H1 (cell line): ENCODE data around the gene MAP3K6. TPM values are rescaled to one million over a fixed set of nuclear protein-coding genes. Genes with fewer than 3 reads are reported as not detected.

ENCODE experiments used
- CTCF ChIA-PET: fragments of 300-600 bp; sonication (Branson Sonifier 250); formaldehyde crosslinking; loops from one replicate; lab custom pipeline; 2021; ENCODE audit not compliant: partially characterized antibody; lab: Charles Lee
- POLR2A ChIA-PET: fragments of 300-600 bp; sonication (Branson Sonifier 250); formaldehyde crosslinking; loops from one replicate; lab custom pipeline; 2021; ENCODE audit warnings: inconsistent platforms; ENCODE audit not compliant: partially characterized antibody; lab: Charles Lee
- DNase-seq, 2 experiments: peaks; one replicate each; pipeline versions ENCODE4 v3.0.0 to v3.0.0-alpha.2; 2010 to 2022; ENCODE audit warnings: low spot score in 2 of 2, low read depth in 1 of 2, mixed read lengths in 1 of 2
- FAIRE-seq: peaks from 2 replicates; lab custom pipeline; 2011; peaks lifted over from hg19 to GRCh38; lab: Jason Lieb, UNC
- H2AFZ ChIP-seq: 2 replicates; pipeline ENCODE4 v1.8.1; 2012; ENCODE audit warnings: low read length, inconsistent platforms
- H2AK5ac ChIP-seq: 2 replicates; pipeline ENCODE4 v1.6.1; 2013; ENCODE audit warnings: low read depth, low read length
- H2BK120ac ChIP-seq: replicated peaks from 2 replicates; pipeline ENCODE3; 2013; ENCODE audit warnings: low read depth, low read length, inconsistent platforms
- H2BK12ac ChIP-seq: 2 replicates; pipeline ENCODE4 v1.6.1; 2013; ENCODE audit warnings: low read depth, low read length
- H2BK15ac ChIP-seq: 2 replicates; pipeline ENCODE4 v1.6.1; 2013; ENCODE audit warnings: low read length
- H2BK20ac ChIP-seq: 2 replicates; pipeline ENCODE4 v1.6.1; 2013; ENCODE audit warnings: low read length
- H2BK5ac ChIP-seq: 2 replicates; pipeline ENCODE4 v1.6.1; 2013; ENCODE audit warnings: low read depth, low read length
- H3K14ac ChIP-seq: 2 replicates; pipeline ENCODE4 v1.6.1; 2013; ENCODE audit warnings: inconsistent platforms; ENCODE audit not compliant: insufficient read length
- H3K18ac ChIP-seq: 2 replicates; pipeline ENCODE4 v1.6.1; 2013; ENCODE audit warnings: low read length; ENCODE audit errors: extremely low read depth
- H3K23ac ChIP-seq: 2 replicates; pipeline ENCODE4 v1.6.1; 2013; ENCODE audit warnings: inconsistent platforms; ENCODE audit not compliant: insufficient read length
- H3K23me2 ChIP-seq: 2 replicates; pipeline ENCODE4 v1.6.1; 2013; ENCODE audit warnings: low read depth, low read length
- H3K27ac ChIP-seq: 2 replicates; pipeline ENCODE4 v1.6.1; 2011; ENCODE audit warnings: low read depth, low read length, inconsistent platforms
- H3K27me3 ChIP-seq, 4 experiments: replicated peaks in 1 of 4; 1 replicate in 1 of 4; 2 replicates in 3 of 4; pipeline versions ENCODE4 v1.6.1 to v1.8.1; 2011 to 2013; ENCODE audit warnings: low read length in 3 of 4, mild to moderate bottlenecking in 3 of 4, inconsistent platforms in 2 of 4, mixed read lengths in 2 of 4, moderate library complexity in 1 of 4; ENCODE audit not compliant: control insufficient read depth in 3 of 4, insufficient read depth in 3 of 4; ENCODE audit errors: extremely low read depth in 1 of 4
- H3K36me3 ChIP-seq, 4 experiments: 2 replicates each; pipeline versions ENCODE4 v1.6.1 to v1.8.1; 2011 to 2013; ENCODE audit warnings: mild to moderate bottlenecking in 4 of 4, low read length in 3 of 4, moderate library complexity in 2 of 4, control low read depth in 1 of 4, inconsistent platforms in 1 of 4; ENCODE audit not compliant: insufficient read depth in 4 of 4, control insufficient read depth in 2 of 4
- H3K4ac ChIP-seq: replicated peaks from 2 replicates; pipeline ENCODE3; 2013; ENCODE audit warnings: low read length, low read depth, mixed read lengths, inconsistent platforms; ENCODE audit not compliant: insufficient read length
- H3K4me1 ChIP-seq, 4 experiments: replicated peaks in 1 of 4; 1 replicate in 1 of 4; 2 replicates in 3 of 4; pipeline versions ENCODE4 v1.6.1 to v1.8.1; 2011 to 2013; ENCODE audit warnings: low read length in 3 of 4, inconsistent platforms in 2 of 4, mixed read lengths in 1 of 4; ENCODE audit not compliant: insufficient read depth in 4 of 4, control insufficient read depth in 3 of 4
- H3K4me2 ChIP-seq, 2 experiments: 2 replicates each; pipeline versions ENCODE4 v1.6.1 to v1.8.1; 2011 to 2013; ENCODE audit warnings: low read depth in 2 of 2, low read length in 2 of 2, control low read depth in 1 of 2, inconsistent platforms in 1 of 2, mild to moderate bottlenecking in 1 of 2; ENCODE audit not compliant: insufficient read depth in 1 of 2
- H3K4me3 ChIP-seq, 4 experiments: fragments of 200-600, 300-600 bp in 1 of 4; sonication (generic), shearing (Covaris generic), sonication (Bioruptor Twin) in 1 of 4; 2 replicates each; pipeline versions ENCODE4 v1.5.1 to v1.8.1; 2011 to 2016; ENCODE audit warnings: low read length in 4 of 4, low read depth in 3 of 4, control low read depth in 2 of 4, inconsistent platforms in 2 of 4, mild to moderate bottlenecking in 2 of 4, mixed read lengths in 1 of 4, moderate library complexity in 1 of 4; ENCODE audit not compliant: insufficient read depth in 2 of 4; ENCODE audit errors: extremely low read depth in 1 of 4
- H3K56ac ChIP-seq: replicated peaks from 2 replicates; pipeline ENCODE3; 2013; ENCODE audit warnings: low read depth, mild to moderate bottlenecking, mixed read lengths, low read length, inconsistent platforms; ENCODE audit not compliant: insufficient read length
- H3K79me1 ChIP-seq: 2 replicates; pipeline ENCODE4 v1.6.1; 2013; ENCODE audit warnings: low read depth, low read length, control low read depth
- H3K79me2 ChIP-seq, 2 experiments: 2 replicates each; pipeline versions ENCODE4 v1.6.1 to v1.8.1; 2012 to 2013; ENCODE audit warnings: low read length in 2 of 2, mild to moderate bottlenecking in 2 of 2, inconsistent platforms in 1 of 2; ENCODE audit not compliant: insufficient read depth in 2 of 2, control insufficient read depth in 1 of 2
- H3K9ac ChIP-seq, 4 experiments: replicated peaks in 1 of 4; 1 replicate in 1 of 4; 2 replicates in 3 of 4; pipeline versions ENCODE4 v1.6.1 to v1.8.1; 2011 to 2013; ENCODE audit warnings: low read depth in 3 of 4, low read length in 3 of 4, control low read depth in 2 of 4, mild to moderate bottlenecking in 2 of 4, moderate library complexity in 2 of 4, inconsistent platforms in 1 of 4; ENCODE audit errors: extremely low read depth in 1 of 4
- H3K9me3 ChIP-seq, 2 experiments: 2 replicates each; pipeline versions ENCODE4 v1.6.1 to v1.8.1; 2012 to 2013; ENCODE audit warnings: mild to moderate bottlenecking in 2 of 2, moderate library complexity in 2 of 2, control low read depth in 1 of 2, inconsistent platforms in 1 of 2, low read depth in 1 of 2, low read length in 1 of 2, mixed read lengths in 1 of 2; ENCODE audit not compliant: insufficient read depth in 2 of 2
- H4K20me1 ChIP-seq, 2 experiments: replicated peaks in 1 of 2; 2 replicates each; pipeline versions ENCODE3 to v1.8.1; 2011 to 2013; ENCODE audit warnings: inconsistent platforms in 2 of 2, low read length in 2 of 2, mild to moderate bottlenecking in 1 of 2; ENCODE audit not compliant: insufficient read depth in 2 of 2, control insufficient read depth in 1 of 2
- H4K5ac ChIP-seq: 2 replicates; pipeline ENCODE4 v1.6.1; 2013; ENCODE audit warnings: low read length, low read depth, mixed read lengths, inconsistent platforms; ENCODE audit not compliant: insufficient read length
- H4K8ac ChIP-seq: 2 replicates; pipeline ENCODE4 v1.8.0; 2013; ENCODE audit warnings: mild to moderate bottlenecking, moderate library complexity, low read length, inconsistent platforms; ENCODE audit not compliant: insufficient read depth; ENCODE audit errors: extremely low read depth
- H4K91ac ChIP-seq: replicated peaks from 2 replicates; pipeline ENCODE3; 2013; ENCODE audit warnings: low read length, mixed read lengths, inconsistent platforms; ENCODE audit not compliant: insufficient read length
- WGBS, 2 experiments: shearing (Covaris generic) in 1 of 2; methylation state at CpG; one replicate each; pipeline versions ENCODE4 v1.1.6 to v1.1.7; 2013 to 2015; ENCODE audit warnings: low lambda C conversion rate in 2 of 2, mixed read lengths in 2 of 2, inconsistent platforms in 1 of 2, low coverage in 1 of 2, missing lambda C conversion rate in 1 of 2; ENCODE audit not compliant: insufficient replicate concordance in 2 of 2, insufficient coverage in 1 of 2, insufficient read length in 1 of 2; ENCODE audit errors: extremely low coverage in 1 of 2, missing lambda C conversion rate in 1 of 2; 5-methylcytosine and 5-hydroxymethylcytosine counted together
- polyA plus RNA-seq, 7 experiments: library from polyadenylated mRNA; depleted of rRNA in 3 of 7; stranded (reverse) in 5 of 7; unstranded in 2 of 7; fragments of >200 nt in 5 of 7; fragments of 200-250 nt in 2 of 7; gene quantifications; 1 replicate in 5 of 7; 2 replicates in 1 of 7; 4 replicates in 1 of 7; pipeline versions ENCODE4 v1.2.1 to v1.2.3, GENCODE V29; 2011 to 2013; ENCODE audit warnings: missing spikeins in 2 of 7, mixed read lengths in 2 of 7
- total RNA-seq: library from RNA; stranded (reverse); fragmentation: NEBNext Ultra II Directional; extraction: Animal tissue kit (Norgen Biotek cat#: 25700); gene quantifications from 2 replicates; pipeline ENCODE4 v1.2.1, GENCODE V29; 2021

MAP3K6 gene
- total and polyA plus RNA-seq, 2 of the 8 experiments (the other 6 are each of a cell fraction or from before 2014, with no cell fraction given) = 7.4 to 7.6 TPM

GRCh38 chr1:27351541-27352107 lies 15.1 kb downstream of the MAP3K6 start:
- peaks cover 0 to 8% (median 6%) of the 10 kb centered on the region in 4 experiments; a peak in 5 of 7 replicates for H3K27me3 ChIP-seq
- H4K20me1 ChIP-seq = peaks cover 0 to 3% of the 10 kb centered on the region in 2 experiments
- peak overlapping the region in 1 of 4 experiments; percentile 20; a peak in 2 of 7 replicates for H3K9ac ChIP-seq
- H3K4me2 ChIP-seq = peak overlapping the region; percentile 77 to 83
- H4K91ac ChIP-seq = peak overlapping the region; percentile 70
- H2BK120ac ChIP-seq = no peak overlapping the region
- H2BK12ac ChIP-seq = no peak overlapping the region; the same call in 1 of the 2 replicates
- H4K8ac ChIP-seq = peak overlapping the region; percentile 59
- no peak overlapping the region for H2BK15ac ChIP-seq
- no peaks in the 10 kb centered on the region for H3K9me3 ChIP-seq
- no peak overlapping the region for H3K4ac ChIP-seq
- no peak overlapping the region for H3K14ac ChIP-seq
- peaks cover 23% of the 10 kb centered on the region for H3K23me2 ChIP-seq
- DNase-seq (no peak), FAIRE-seq (no peak)
- H3K79me2 ChIP-seq = peaks cover 0 to 4% of the 10 kb centered on the region in 2 experiments; a peak in 1 of 4 replicates
- no peak overlapping the region for H2AK5ac ChIP-seq
- WGBS, 2 experiments = 21% methylated on average over 8 of the region's 8 CpGs; no CpG with 5 or more reads in 1 of the 2 experiments
- 0 out of 8 replicates have a peak, but pooled peaks cover 0 to 3% (median 0%) of the 10 kb centered on the region in 4 experiments for H3K36me3 ChIP-seq
- H3K18ac ChIP-seq = peak overlapping the region; percentile 2; the same call in 1 of the 2 replicates
- H3K23ac ChIP-seq = no peak overlapping the region
- H4K5ac ChIP-seq = peak overlapping the region; percentile 61
- H2BK20ac ChIP-seq = no peak overlapping the region
- H3K79me1 ChIP-seq = no peaks in the 10 kb centered on the region
- peaks cover 0 to 20% (median 8%) of the 10 kb centered on the region in 4 experiments; a peak in 6 of 7 replicates for H3K4me1 ChIP-seq
- peak overlapping the region; percentile 21 for H3K56ac ChIP-seq
- no peak overlapping the region for H3K27ac ChIP-seq
- ChIA-PET POLR2A (interaction anchor here (0.7 to 10.9 kb wide), 14 partner anchors 9 to 255 kb away, joined by 3 to 101 read pairs (median 4); partner anchors contain the start of genes MAP3K6, SYTL1 and TMEM222), CTCF (interaction anchor here (0.7 to 28.8 kb wide), 19 partner anchors 10 to 311 kb away, joined by 3 to 625 read pairs (median 5); partner anchors contain the start of genes CD164L2, FCN3, GPR3 and MAP3K6)
- H2AFZ ChIP-seq = no peak overlapping the region
- peak overlapping the region; percentile 47 to 63 (median 51) for H3K4me3 ChIP-seq
- no peak overlapping the region for H2BK5ac ChIP-seq
